Activated CD4-positive, alpha-beta T cell treated with anti-CD3 and anti-CD28 coated beads, Interleukin-2, amount 50 U/mL, for 24 hours (primary cell): ENCODE results near the gene STK40.

Experiments used
- DNase-seq, 2 donors: peaks; one replicate each; pipeline ENCODE4 v3.0.0-alpha.2; 2020; ENCODE audit warnings: low read depth in 1 of 2, low spot score in 1 of 2

Gene STK40

GRCh38 chr1:36385410-36386264 lies at the start of gene STK40:
Gene STK40, minus strand, starts transcription at chr1:36385924. Its CDS starts 24,592 bp downstream, at chr1:36361332.
- peak; percentile 97 for DNase-seq

DNA sequence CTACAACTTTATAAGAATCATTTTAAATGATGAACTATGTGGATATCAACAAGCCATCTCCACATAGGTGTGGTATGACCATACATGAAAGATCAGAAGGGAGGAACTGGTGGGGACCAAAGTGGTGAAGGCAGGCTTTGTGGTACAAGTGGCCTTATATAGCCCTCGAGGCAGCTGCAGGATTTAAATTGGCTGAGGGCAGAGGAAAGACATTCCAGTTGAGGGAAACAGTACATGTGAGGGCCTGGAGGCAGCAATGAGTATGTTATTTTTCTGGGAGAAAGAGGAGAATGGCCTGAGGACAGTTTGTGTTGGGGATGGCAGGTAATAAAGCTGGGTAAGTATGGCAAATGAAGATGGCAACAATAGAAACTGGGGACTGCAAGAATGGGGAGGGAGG lies 47.4 kb upstream of the STK40 start:
- no peak for DNase-seq

- no peak for DNase-seq
Measured at GRCh38 chr1:36432616-36433015, 46.9 kb upstream of the STK40 start.

DNA sequence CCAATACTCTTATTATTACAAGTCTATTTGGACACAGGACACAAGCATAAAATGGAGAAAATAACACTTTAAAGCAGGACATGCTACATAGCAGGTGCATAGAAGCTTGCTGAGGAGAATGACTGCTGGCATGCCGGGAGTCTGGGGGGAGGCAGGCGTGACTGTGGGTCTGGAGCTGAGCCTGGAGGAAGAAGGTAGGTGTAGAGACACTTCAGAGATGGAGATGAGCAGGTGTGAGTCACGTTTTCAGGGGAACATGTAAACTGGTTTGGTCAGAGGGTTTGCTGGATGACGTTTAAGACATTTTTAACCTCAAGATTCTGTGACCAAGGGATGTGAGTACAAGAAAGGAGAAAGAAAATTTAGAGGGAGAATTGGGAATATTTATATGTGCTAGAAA lies 40.1 kb upstream of the STK40 start:
- no peak for DNase-seq

GRCh38 chr1:36421649-36422048 lies 35.9 kb upstream of the STK40 start:
- DNase-seq = no peak

DNA sequence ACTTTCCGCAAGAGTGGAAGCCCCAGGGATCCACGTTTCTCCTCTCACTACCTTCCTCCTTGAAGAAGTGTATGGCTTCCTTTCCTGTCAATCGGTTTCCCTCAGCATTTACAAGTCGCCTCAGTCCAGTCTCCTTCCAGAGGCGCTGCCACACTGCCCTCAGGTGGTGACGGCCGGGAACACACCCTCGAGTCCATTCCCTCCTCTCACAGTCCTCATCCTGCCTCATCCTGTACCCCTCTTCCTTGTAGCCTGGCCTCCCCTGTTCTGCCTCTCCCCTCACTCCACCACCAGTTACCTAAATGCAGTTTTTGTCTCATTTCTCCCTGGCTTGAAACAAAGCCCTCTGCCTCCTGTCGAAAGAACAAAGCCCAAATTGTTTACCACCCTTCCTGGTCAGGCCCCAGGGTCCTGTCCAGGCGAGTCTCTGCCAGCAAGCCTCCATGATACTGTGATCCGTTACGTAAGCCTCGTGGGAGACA lies 35.2 kb upstream of the STK40 start:
- DNase-seq = peak; percentile 90 to 92

DNA sequence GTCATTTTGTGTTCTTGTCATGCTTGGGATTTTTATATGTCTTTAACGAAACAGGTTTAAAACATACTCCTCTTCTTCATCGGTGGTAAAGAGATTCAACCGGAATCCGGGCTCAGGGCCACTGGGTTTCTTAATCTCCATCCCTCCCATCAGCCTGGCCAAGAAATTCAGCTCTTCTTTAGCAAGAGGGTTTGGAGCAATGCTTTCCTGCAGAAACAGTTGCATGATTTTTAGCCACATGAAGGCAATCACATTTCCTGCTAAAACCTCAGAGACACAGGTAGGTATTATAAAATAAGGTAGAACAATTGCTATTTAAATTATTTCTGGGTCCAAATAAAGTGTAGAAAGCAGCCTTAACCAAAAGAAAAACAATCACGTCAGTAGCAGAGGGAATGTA lies 34.7 kb upstream of the STK40 start:
- DNase-seq = no peak

- DNase-seq = no peak
Measured at GRCh38 chr1:36419569-36419968, 33.8 kb upstream of the STK40 start.

GRCh38 chr1:36419140-36419539 lies 33.4 kb upstream of the STK40 start:
- DNase-seq = no peak

- no peak for DNase-seq
Measured at GRCh38 chr1:36417931-36418330, 32.2 kb upstream of the STK40 start.

DNA sequence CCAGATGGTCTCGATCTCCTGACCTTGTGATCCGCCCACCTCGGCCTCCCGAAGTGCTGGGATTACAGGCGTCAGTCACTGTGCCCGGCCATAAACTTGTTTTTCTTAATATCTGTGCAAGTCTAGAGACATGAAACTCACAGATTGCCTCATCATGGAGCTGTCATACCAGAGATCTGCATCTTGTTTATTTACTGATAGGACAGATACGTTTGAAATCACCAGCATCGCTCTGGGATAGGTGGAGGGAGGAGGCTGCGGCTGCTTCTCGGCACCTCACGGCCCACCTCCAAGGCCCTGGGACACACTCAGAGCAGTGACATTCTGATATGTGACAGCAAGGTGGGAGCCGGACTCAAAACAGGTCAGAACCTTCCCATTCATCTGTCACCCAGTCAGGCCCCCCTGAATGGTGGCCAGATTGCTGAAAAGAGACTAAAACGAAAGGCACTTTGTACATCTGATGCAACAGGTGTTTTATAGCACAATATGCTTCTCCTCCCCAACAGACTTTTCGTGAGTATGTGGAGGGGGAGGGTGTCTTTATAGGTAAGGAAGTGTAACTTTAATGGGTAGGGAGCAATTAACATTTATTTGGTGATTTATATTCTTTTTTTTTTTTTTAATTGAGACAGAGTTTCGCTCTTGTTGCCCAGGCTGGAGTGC lies 30.1 kb upstream of the STK40 start:
- DNase-seq = no peak

DNA sequence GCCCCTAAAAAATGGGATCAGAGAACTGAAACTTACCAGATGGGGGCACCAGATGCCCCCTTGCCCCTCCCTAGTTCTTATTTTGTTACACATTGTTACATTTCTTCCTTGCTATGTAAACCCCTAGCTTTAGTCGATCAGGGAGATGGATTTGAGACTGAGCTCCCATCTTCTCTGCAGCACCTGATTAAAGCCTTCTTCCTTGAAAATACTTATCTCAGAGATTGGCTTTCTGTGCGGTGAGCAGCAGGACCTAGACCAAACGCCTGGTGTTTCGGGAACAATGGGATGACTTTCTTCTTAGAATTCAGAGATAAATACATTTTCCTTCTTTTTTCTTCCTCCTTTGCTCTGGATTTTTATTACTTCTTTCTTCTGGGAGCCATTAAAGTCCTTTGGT lies 28.7 kb upstream of the STK40 start:
- no peak for DNase-seq

- DNase-seq = peak in 1 of 2 donors; percentile 40
Measured at GRCh38 chr1:36411674-36412648, 26.2 kb upstream of the STK40 start.

DNA sequence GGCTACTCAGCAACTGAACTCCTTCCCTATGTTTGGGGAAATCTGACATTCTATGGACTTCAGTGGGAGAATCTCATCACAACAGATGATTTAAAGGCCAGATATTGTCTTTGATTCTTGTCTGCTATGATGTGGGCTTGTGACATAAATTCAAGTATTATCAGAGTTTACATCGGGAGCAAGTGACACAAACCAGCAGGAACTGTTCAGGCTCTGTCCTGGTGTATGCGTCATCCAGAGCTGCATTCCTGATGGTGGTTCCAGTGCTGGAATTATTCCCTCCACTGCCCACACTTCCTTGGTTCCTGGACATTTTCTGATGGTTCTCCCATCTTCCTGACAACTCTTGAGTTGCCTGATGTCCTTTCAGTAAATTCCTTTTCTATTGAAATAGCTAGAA lies 22.8 kb upstream of the STK40 start:
- DNase-seq = no peak

DNA sequence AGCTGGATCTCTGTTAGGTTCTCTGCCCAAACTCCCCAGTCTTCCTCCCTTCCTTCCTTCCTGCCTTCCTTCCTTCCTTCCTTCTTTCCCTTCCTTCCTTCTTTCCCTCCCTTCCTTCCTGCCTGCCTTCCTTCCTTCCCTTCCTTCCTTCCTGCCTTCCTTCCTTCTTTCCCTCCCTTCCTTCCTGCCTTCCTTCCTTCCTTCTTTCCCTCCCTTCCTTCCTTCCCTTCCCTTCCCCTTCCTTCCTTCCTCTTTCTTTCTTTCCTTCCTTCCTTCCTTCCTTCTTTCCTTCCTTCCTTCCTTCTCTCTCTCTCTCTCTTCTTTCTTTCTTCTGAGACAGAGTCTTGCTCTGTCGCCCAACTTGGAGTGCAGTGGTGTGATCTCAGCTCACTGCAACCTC lies 20.7 kb upstream of the STK40 start:
- DNase-seq = no peak

- no peak for DNase-seq
Measured at GRCh38 chr1:36402504-36402890, 16.8 kb upstream of the STK40 start.

- DNase-seq = no peak
Measured at GRCh38 chr1:36401602-36402503, 16.1 kb upstream of the STK40 start.

DNA sequence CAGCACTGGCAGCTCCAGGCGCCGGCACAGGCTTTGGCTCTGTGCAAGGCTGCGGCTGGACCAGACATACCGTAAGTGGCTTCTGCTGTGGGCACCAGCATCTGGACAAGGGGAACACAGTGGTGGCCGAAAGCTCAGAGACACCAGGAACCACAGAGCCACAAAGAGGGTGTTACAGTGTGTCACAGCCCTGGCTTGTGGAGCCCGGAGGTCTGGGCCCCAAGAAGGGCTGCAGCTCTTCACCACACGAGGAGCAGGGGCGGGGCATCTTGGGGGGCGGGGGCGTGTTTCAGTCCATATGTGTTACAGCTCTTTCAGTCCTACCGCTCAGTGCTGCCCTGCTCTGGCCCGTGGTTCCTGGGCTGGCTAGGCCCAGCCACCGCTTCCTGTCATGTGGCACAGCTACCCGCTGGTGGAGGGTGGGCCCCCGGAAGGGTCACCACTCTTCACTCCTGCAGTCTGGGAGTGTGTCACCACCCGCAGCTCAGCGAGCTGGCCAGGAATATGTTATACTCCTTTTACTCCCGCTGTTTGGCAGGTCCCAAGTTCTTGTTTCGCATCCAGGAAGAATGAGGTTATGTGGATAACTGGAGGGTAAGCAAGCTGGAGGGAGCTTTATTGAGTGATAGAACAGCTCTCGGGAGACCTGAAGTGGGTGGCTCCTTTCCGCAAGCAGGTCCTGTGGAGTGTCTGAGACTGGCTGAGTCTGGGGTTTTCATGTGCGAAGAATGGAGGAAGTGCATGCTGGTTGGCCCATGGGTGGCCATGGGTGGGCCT lies 15.3 kb upstream of the STK40 start:
- DNase-seq = peak in 1 of 2 donors; percentile 26

DNA sequence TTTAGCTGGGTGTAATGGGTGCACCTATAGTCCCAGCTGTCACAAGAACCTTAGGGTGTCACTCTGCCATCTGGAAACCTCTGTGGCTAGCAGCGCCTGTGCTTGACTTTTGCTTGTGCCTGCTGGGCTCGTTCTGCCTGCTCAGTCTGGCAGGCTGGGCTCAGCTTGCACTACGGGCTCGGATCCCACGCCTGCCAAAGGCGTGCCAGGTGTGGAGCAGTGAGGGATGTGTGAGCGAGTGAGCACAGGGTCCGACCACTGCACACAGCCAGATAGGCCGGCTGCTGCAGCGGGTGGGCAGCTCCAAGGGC lies 14.7 kb upstream of the STK40 start:
- DNase-seq = no peak
